Duodenal mucosa (tissue), 2 donors: ENCODE results near the gene RARRES1.
"Not testable (repeated sequence)": the region's sequence is repeated elsewhere in the genome, so short reads cannot be mapped to it uniquely, and the experiment has no call there.

Experiments
- H3K27ac ChIP-seq: one replicate; pipeline ENCODE4 v1.7.0; 2013; ENCODE audit warnings: low read depth, low read length
- H3K27me3 ChIP-seq, 2 donors: one replicate each; pipeline ENCODE4 v1.7.0; 2013; ENCODE audit warnings: low read length in 2 of 2, control low read depth in 1 of 2; ENCODE audit not compliant: insufficient read depth in 2 of 2, control insufficient read depth in 1 of 2
- H3K36me3 ChIP-seq, 2 donors: one replicate each; pipeline ENCODE4 v1.7.0; 2013; ENCODE audit warnings: low read length in 2 of 2, control low read depth in 1 of 2; ENCODE audit not compliant: insufficient read depth in 2 of 2, control insufficient read depth in 1 of 2
- H3K4me1 ChIP-seq, 2 donors: one replicate each; pipeline ENCODE4 v1.7.0; 2013; ENCODE audit warnings: low read length in 2 of 2, control low read depth in 1 of 2; ENCODE audit not compliant: insufficient read depth in 2 of 2, control insufficient read depth in 1 of 2
- H3K4me3 ChIP-seq, 2 donors: one replicate each; pipeline ENCODE4 v1.7.0; 2013; ENCODE audit warnings: low read length in 2 of 2, low read depth in 1 of 2
- H3K9ac ChIP-seq, 2 donors: one replicate each; pipeline ENCODE4 v1.7.0; 2013; ENCODE audit warnings: low read length in 2 of 2, low read depth in 1 of 2
- H3K9me3 ChIP-seq, 2 donors: one replicate each; pipeline ENCODE4 v1.7.0; 2013; ENCODE audit warnings: low read length in 2 of 2, control low read depth in 1 of 2; ENCODE audit not compliant: control insufficient read depth in 1 of 2

RARRES1 gene

GRCh38 chr3:158701420-158702065 is 30.7 kb downstream of the RARRES1 start:
- Histone ChIP-seq H3K27me3 (no peaks in the 10 kb centered on the region), H3K9ac (no peak overlapping the region), H3K27ac (no peak overlapping the region), H3K36me3 (peaks cover 2 to 20% of the 10 kb centered on the region in 2 donors), H3K9me3 (no peaks in the 10 kb centered on the region), H3K4me3 (no peak overlapping the region), H3K4me1 (no peaks in the 10 kb centered on the region)

GRCh38 chr3:158700559-158700958 is 31.7 kb downstream of the RARRES1 start:
- Histone ChIP-seq H3K9me3 (no peaks in the 10 kb centered on the region), H3K9ac (no peak overlapping the region), H3K4me3 (no peak overlapping the region), H3K4me1 (no peaks in the 10 kb centered on the region), H3K36me3 (peaks cover 2 to 16% of the 10 kb centered on the region in 2 donors), H3K27me3 (no peaks in the 10 kb centered on the region), H3K27ac (no peak overlapping the region)

GRCh38 chr3:158696618-158697017 is 35.6 kb downstream of the RARRES1 start:
- H3K36me3 ChIP-seq: peaks cover 2 to 8% of the 10 kb centered on the region in 2 donors
- H3K9me3 ChIP-seq: no peaks in the 10 kb centered on the region
- no peaks in the 10 kb centered on the region for H3K4me1 ChIP-seq
- H3K4me3 ChIP-seq: no peak overlapping the region
- no peak overlapping the region for H3K9ac ChIP-seq
- no peaks in the 10 kb centered on the region for H3K27me3 ChIP-seq
- no peak overlapping the region for H3K27ac ChIP-seq

GRCh38 chr3:158693866-158694456 is 38.3 kb downstream of the RARRES1 start:
- not testable (repeated sequence) for H3K4me3 ChIP-seq, H3K9ac ChIP-seq, H3K9me3 ChIP-seq, H3K27ac ChIP-seq, H3K4me1 ChIP-seq, H3K27me3 ChIP-seq
- H3K36me3 ChIP-seq: peaks cover 0 to 17% of the 10 kb centered on the region in 2 donors

GRCh38 chr3:158685159-158685558 is 47.1 kb downstream of the RARRES1 start:
- no peaks in the 10 kb centered on the region for H3K9me3 ChIP-seq
- H3K4me1 ChIP-seq: no peaks in the 10 kb centered on the region
- H3K9ac ChIP-seq: no peak overlapping the region
- H3K4me3 ChIP-seq: no peak overlapping the region
- peaks cover 10 to 13% of the 10 kb centered on the region in 2 donors for H3K36me3 ChIP-seq
- H3K27ac ChIP-seq: no peak overlapping the region
- no peaks in the 10 kb centered on the region for H3K27me3 ChIP-seq

GRCh38 chr3:158683230-158683962 is 48.9 kb downstream of the RARRES1 start:
- H3K36me3 ChIP-seq: peaks cover 6 to 13% of the 10 kb centered on the region in 2 donors
- H3K4me3 ChIP-seq: no peak overlapping the region
- no peak overlapping the region for H3K27ac ChIP-seq
- H3K27me3 ChIP-seq: no peaks in the 10 kb centered on the region
- H3K9me3 ChIP-seq: no peaks in the 10 kb centered on the region
- no peak overlapping the region for H3K9ac ChIP-seq
- no peaks in the 10 kb centered on the region for H3K4me1 ChIP-seq

- no peak overlapping the region for H3K9ac ChIP-seq
- H3K4me1 ChIP-seq: no peaks in the 10 kb centered on the region
- H3K27ac ChIP-seq: no peak overlapping the region
- H3K36me3 ChIP-seq: peaks cover 6 to 13% of the 10 kb centered on the region in 2 donors
- H3K27me3 ChIP-seq: no peaks in the 10 kb centered on the region
- no peaks in the 10 kb centered on the region for H3K9me3 ChIP-seq
- no peak overlapping the region for H3K4me3 ChIP-seq
Observed at GRCh38 chr3:158680861-158681260, 51.4 kb downstream of the RARRES1 start.

GRCh38 chr3:158679547-158680000 is 52.7 kb downstream of the RARRES1 start:
- H3K4me3 ChIP-seq: no peak overlapping the region
- H3K4me1 ChIP-seq: no peaks in the 10 kb centered on the region
- H3K9me3 ChIP-seq: no peaks in the 10 kb centered on the region
- no peak overlapping the region for H3K27ac ChIP-seq
- no peak overlapping the region for H3K9ac ChIP-seq
- peaks cover 5 to 7% of the 10 kb centered on the region in 2 donors for H3K36me3 ChIP-seq
- H3K27me3 ChIP-seq: no peaks in the 10 kb centered on the region

- Histone ChIP-seq H3K9ac (no peak overlapping the region), H3K9me3 (no peaks in the 10 kb centered on the region), H3K4me1 (no peaks in the 10 kb centered on the region), H3K4me3 (no peak overlapping the region), H3K27me3 (no peaks in the 10 kb centered on the region), H3K36me3 (peaks cover 0 to 7% of the 10 kb centered on the region in 2 donors), H3K27ac (no peak overlapping the region)
Observed at GRCh38 chr3:158678687-158679086, 53.6 kb downstream of the RARRES1 start.
